NB4 (cell line): Measurements from ENCODE around the gene DLG2.

Source experiments
- MYC ChIP-seq: IDR thresholded peaks from 2 replicates; pipeline ENCODE4 v1.6.1; 2011; ENCODE audit warnings: low read depth, low read length
- POLR2A ChIP-seq: IDR thresholded peaks from 2 replicates; pipeline ENCODE4 v1.6.1; 2011; ENCODE audit warnings: mild to moderate bottlenecking; ENCODE audit not compliant: insufficient read length; ENCODE audit errors: extremely low read depth
- TF ChIP-seq, protein P1 (sequence below): IDR thresholded peaks from one replicate; pipeline ENCODE4 v1.5.1; 2012; ENCODE audit warnings: low read depth, low read length
- TF ChIP-seq, protein P2 (sequence below): IDR thresholded peaks from 2 replicates; pipeline ENCODE4 v1.6.1; 2011; ENCODE audit warnings: low read depth, low read length

DNA sequence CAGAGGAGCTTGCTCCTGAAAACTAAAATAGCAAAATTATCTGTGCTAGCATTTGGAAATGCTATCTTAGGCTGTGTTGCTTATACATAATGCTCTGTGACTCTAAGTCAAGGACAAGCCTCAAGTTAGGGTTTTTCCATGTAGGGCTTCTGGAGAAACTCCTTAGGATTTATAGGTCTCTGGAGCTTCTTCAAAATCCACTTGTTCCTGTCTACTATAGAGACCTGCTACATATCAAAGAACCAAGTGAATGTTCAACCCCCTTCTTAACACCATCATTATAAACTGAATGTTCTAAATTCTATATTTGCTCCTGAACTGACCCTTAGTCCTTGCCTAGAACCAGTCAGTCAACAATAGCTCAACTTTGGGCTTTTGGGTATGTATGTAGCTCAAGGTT is 1817.9 kb downstream of the DLG2 start:
- TF ChIP-seq, protein P1, sequence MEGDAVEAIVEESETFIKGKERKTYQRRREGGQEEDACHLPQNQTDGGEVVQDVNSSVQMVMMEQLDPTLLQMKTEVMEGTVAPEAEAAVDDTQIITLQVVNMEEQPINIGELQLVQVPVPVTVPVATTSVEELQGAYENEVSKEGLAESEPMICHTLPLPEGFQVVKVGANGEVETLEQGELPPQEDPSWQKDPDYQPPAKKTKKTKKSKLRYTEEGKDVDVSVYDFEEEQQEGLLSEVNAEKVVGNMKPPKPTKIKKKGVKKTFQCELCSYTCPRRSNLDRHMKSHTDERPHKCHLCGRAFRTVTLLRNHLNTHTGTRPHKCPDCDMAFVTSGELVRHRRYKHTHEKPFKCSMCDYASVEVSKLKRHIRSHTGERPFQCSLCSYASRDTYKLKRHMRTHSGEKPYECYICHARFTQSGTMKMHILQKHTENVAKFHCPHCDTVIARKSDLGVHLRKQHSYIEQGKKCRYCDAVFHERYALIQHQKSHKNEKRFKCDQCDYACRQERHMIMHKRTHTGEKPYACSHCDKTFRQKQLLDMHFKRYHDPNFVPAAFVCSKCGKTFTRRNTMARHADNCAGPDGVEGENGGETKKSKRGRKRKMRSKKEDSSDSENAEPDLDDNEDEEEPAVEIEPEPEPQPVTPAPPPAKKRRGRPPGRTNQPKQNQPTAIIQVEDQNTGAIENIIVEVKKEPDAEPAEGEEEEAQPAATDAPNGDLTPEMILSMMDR, result no peak
- TF ChIP-seq POLR2A (no peak), MYC (no peak)
- TF ChIP-seq, protein P2, sequence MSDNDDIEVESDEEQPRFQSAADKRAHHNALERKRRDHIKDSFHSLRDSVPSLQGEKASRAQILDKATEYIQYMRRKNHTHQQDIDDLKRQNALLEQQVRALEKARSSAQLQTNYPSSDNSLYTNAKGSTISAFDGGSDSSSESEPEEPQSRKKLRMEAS, result no peak
